GM10266 (cell line): Measurements from ENCODE around the gene CES2.
"Not testable (repeated sequence)": the region's sequence is repeated elsewhere in the genome, so short reads cannot be mapped to it uniquely, and the experiment has no call there.

Source experiments
- DNase-seq: peaks from one replicate; pipeline ENCODE4 v3.0.0; 2012; ENCODE audit errors: extremely low spot score
- TF ChIP-seq, protein P1 (sequence below): IDR thresholded peaks from 2 replicates; pipeline ENCODE4 v1.5.1; 2012; ENCODE audit warnings: mild to moderate bottlenecking, low read depth; ENCODE audit not compliant: control insufficient read depth, insufficient read depth; ENCODE audit errors: missing control alignments

Gene CES2

DNA sequence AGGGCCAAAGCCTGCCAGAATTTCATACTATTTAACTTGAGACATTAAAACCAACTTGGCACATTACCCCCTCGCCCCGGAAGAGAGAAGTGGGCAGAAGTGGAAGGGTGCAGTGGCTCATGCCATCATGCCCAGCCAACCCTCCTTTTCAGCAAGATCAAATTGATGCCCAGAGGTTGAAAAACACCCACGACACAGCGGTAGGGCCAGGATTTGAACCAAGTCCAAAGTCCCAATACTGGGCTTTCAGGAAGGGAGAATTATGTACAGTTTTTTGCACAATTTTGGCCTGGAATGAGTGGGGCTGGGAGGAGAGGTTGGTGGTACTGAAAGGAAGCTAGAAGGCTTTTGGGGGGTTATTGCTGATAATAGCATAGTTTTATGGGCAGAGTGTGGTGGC, 44.0 kb upstream of the CES2 start:
- DNase-seq = no peak
- TF ChIP-seq, protein P1, sequence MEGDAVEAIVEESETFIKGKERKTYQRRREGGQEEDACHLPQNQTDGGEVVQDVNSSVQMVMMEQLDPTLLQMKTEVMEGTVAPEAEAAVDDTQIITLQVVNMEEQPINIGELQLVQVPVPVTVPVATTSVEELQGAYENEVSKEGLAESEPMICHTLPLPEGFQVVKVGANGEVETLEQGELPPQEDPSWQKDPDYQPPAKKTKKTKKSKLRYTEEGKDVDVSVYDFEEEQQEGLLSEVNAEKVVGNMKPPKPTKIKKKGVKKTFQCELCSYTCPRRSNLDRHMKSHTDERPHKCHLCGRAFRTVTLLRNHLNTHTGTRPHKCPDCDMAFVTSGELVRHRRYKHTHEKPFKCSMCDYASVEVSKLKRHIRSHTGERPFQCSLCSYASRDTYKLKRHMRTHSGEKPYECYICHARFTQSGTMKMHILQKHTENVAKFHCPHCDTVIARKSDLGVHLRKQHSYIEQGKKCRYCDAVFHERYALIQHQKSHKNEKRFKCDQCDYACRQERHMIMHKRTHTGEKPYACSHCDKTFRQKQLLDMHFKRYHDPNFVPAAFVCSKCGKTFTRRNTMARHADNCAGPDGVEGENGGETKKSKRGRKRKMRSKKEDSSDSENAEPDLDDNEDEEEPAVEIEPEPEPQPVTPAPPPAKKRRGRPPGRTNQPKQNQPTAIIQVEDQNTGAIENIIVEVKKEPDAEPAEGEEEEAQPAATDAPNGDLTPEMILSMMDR = no peak

DNA sequence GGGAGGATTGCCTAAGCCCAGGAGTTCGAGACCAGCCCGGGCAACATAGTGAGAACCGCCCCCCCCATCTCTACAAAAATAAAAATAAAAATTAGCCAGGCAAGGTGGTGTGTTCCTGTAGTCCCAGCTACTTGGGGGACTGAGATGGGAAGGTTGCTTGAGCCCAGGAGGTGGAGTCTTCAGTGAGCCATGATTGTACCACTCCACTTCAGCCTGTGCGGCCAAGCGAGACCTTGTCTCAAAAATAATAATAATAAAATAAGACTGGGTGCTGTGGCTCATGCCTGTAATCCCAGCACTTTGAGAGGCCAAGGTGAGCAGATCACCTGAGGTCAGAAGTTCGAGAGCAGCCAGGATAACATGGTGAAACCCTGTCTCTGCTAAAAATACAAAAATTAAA, 43.5 kb upstream of the CES2 start:
- TF ChIP-seq, protein P1 = no peak
- no peak for DNase-seq

DNA sequence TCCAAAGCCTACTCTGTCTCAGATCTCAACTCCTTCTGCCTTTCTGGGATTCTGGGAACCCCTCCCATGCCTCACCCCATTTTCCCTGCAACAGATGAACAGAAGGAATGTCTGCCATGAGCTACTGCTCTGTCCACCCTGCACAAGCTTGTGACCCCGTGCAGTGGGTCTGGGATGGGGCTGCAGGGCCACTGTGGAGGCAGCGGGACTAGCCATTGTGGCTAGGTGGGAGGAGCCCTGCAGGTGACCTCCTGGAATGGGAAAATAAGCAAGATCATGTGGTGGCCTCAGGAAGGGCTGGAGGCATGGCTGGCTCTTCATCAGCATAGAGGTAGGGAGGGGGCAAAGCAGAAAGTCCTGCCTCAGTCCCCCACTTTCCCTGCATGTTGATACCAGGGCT, 41.3 kb upstream of the CES2 start:
- TF ChIP-seq, protein P1 = no peak
- DNase-seq = no peak

DNA sequence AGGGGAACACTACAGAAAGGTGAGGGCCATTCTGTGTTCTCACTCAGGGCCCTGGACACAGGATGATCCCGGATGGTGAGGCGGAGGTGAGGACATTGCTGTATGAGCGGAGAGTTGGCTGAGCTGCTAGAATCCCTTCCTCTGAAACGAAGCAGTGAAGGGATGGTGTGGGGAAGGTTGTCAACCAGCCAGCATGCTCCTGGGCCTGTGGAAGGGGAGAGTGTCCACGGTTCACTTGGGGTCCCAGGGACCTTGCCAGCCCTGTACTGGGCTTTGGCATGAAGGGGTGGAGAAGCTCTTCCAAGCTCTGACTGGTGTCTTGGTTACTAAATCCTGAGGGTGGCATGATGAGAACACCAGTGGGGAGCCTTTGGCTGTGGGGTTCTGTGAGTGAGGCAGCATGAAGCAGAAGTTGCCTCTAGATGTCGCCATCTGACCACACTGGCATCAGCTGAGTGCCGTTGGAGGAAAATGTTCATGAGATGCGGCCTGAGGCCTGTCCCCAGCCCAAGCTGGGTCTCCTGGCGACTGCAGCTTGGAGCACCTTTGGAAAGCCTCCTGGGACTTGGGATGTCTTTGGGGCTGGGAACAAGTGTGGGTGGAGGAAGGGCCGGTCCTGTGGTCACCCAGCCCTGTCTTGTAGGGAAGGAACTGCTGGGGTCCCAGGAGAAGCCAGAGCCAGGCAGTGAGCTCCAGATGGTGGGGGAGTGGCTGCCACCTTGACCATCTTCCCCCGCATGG, 40.2 kb upstream of the CES2 start:
- TF ChIP-seq, protein P1 = peak; percentile 90
- peak; percentile 71 for DNase-seq

DNA sequence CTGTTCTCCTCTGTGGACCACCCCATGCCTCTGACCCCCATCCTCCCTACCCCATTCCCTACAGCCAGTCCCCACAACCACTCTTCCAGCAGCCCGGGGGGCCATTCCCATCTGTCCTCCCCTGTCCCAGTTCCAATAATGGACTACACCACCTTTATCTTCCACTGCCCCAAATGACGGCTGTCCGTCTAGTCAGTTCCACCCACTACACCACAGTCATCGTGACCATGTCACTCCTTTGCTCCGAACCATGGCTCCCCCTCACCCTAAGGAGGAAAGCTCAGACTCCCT, 39.7 kb upstream of the CES2 start:
- no peak for DNase-seq
- TF ChIP-seq, protein P1 = no peak

DNA sequence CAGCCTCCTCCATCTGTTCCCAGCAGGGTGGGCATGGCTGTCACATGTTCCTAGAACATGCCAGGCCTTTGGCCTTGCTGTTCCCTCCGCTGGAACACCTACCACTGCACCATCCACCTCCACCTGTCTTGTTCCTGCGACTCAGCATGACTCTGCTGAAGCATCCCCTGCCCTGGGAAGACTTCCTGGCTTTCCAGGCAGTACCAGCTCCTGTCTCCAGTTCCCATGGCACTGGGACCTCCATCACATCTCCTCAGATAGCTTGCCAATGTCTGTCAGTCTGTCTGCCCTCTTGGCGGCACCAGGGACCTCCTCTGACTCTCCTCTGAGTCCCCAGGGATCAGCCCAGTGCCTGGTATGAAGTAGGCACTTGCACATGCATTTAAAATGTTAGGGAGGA, 39.3 kb upstream of the CES2 start:
- TF ChIP-seq, protein P1 = no peak
- no peak for DNase-seq

DNA sequence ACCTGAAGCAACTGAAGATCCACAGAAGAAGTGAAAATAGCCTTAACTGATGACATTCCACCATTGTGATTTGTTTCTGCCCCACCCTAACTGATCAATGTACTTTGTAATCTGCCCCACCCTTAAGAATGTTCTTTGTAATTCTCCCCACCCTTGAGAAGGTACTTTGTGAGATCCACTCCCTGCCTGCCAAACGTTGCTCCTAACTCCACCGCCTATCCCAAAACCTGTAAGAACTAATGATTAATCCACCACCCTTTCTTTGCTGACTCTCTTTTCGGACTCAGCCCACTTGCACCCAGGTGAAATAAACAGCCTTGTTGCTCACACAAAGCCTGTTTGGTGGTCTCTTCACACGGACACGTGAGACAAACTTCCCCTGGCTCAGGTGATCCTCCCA, 38.6 kb upstream of the CES2 start:
- not testable (repeated sequence) for DNase-seq

DNA sequence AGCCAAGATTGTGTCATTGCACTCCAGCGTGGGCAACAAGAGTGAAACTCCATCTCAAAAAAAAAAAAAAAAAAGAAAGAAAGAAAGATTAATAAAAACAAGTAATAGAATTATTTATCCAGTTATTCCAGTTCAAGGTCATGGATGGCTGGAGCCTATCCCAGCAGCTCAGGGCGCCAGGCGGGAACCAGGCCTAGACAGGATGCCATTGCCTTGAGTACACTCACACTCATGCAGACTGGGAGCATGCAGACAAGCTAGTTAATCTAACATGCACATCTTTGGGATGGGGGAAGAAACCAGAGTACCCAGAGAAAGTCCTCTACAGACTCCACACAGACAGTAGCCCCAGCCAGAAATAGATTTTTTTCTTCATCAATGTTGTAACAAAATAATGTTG, 37.1 kb upstream of the CES2 start:
- TF ChIP-seq, protein P1 = no peak
- no peak for DNase-seq
